GM12891 (cell line): Measurements from ENCODE around the gene PDCD1.

ENCODE experiments used
- DNase-seq: peaks from one replicate; pipeline ENCODE4 v3.0.0; 2011; ENCODE audit warnings: low spot score; ENCODE audit not compliant: insufficient read length
- FAIRE-seq: peaks from 2 replicates; lab custom pipeline; 2011; peaks lifted over from hg19 to GRCh38; lab: Jason Lieb, UNC
- PAX5 ChIP-seq: IDR thresholded peaks from 2 replicates; pipeline ENCODE4 v1.6.1; 2011; ENCODE audit warnings: low read length, moderate library complexity, mild to moderate bottlenecking; ENCODE audit not compliant: insufficient read depth, severe bottlenecking
- POLR2A ChIP-seq: IDR thresholded peaks from 2 replicates; pipeline ENCODE4 v1.6.1; 2011; ENCODE audit warnings: low read depth, low read length, control low read depth
- POLR2AphosphoS5 ChIP-seq: IDR thresholded peaks from 2 replicates; pipeline ENCODE4 v1.6.1; 2011; ENCODE audit warnings: low read depth, low read length, control low read depth
- POU2F2 ChIP-seq: IDR thresholded peaks from 2 replicates; pipeline ENCODE4 v1.6.1; 2011; ENCODE audit warnings: low read depth, mild to moderate bottlenecking, control low read depth, low read length, moderate library complexity
- SPI1 ChIP-seq: IDR thresholded peaks from 2 replicates; pipeline ENCODE4 v1.6.1; 2011; ENCODE audit warnings: low read depth, low read length, control low read depth
- TAF1 ChIP-seq: IDR thresholded peaks from 2 replicates; pipeline ENCODE4 v1.6.1; 2011; ENCODE audit warnings: low read depth, low read length, control low read depth

Gene PDCD1

DNA sequence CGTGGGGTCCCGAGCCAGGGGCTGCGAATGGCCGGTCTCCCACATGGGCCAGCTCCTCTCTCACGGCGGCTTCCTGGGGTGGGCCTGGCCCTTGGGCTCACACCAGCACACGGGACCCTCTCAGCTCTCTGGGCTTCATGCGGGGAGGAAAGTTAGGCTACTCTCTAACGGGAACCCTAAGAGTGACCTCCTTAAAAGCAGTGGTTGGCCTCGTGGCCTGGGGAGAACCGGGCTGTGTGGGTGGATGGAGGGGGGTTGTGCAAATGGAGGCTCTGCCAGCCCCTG is 36.7 kb upstream of the PDCD1 start:
- DNase-seq (no peak), FAIRE-seq (no peak)
- TF ChIP-seq SPI1 (no peak), TAF1 (no peak), POLR2A (no peak), POU2F2 (no peak), PAX5 (no peak), POLR2AphosphoS5 (no peak)

DNA sequence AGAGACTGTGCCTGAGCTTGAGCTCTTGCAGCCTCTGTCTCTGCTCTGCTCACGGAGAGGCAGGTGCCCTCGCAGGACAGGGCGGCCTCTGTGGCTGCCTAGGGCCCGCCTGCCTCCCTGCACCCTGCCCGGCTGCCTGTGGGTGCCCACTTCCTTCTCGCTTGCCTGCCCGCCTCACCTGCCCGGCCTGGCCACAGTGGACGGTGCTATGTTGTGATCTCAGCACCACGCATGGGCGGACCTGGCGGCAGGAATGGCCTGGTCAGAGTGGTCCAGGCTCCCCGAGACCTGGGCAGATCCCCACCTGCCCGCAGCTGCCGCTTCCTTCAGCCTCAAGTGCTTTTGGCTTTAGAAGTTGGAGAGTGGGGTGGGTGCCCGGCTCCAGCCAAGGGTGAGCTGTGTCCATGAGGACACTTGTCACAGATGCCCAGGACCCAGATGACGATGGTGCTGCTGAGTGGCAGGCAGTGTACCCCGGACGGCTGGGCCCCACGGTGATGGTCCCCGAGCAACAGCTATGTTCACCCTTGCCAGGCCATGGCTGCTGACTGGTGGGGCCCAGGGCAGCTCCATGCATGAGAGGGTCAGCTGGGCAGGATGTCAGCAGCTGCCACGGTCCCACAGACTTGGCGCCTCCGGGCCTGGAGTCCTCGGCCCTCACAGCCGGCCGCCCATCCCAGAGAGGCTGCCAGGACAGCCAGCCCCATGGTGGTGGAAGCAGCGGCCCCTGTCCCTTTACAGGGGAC is 36.2 kb upstream of the PDCD1 start:
- no peak for DNase-seq
- no peak for TF ChIP-seq POLR2A
- TF ChIP-seq PAX5 = no peak
- no peak for TF ChIP-seq TAF1
- no peak for TF ChIP-seq SPI1
- no peak for TF ChIP-seq POU2F2
- TF ChIP-seq POLR2AphosphoS5 = no peak
- no peak for FAIRE-seq

DNA sequence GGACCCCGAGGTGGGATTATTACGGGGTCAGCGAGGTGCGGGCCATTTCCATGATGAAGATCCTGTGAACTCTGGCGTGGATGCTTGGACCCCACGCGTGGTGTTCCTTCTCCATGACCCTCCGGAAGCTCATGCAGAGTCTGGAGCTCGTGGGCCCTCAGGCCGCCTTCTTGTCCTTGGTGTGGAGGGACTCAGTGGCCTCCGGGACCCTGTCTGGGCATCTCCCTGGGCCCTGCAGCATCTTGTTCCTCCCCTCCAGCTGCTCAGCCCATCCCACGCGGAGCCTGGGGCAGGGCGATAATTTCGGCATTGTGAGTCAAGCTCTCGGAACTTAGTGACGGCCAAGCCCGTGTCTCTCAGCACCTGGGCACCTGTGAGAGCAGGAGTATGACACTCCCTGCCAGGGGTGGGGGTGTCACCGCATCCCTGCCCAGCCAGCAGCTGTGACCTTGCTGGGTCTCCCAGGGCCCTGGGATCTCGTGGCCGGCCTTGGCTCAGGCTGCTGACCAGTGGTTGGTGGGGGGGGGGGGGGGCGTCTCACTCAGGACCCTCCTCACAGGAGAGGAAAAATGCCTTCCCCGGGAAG is 35.5 kb upstream of the PDCD1 start:
- no peak for DNase-seq
- FAIRE-seq = no peak
- TF ChIP-seq POU2F2 (no peak), PAX5 (no peak), SPI1 (no peak), POLR2AphosphoS5 (no peak), POLR2A (no peak), TAF1 (no peak)

DNA sequence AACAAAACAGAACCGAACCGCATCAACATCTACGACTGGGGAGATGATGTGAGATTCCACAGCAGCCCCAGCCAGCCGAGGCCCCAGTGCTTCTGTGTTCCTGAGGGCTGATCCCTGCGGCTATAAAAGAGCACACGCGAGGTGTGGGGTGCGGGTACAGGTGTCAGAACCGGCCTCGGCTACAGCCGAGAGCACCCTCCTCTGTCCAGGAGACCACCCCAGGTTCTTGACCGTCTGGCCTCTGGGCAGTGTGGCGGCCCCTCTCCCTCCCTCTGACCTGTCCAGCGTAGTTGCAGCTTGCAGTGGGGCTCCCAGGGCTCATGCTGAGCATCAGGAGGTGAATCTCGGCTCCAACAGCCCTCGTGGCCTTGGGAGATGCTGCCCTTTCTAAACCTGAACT is 34.6 kb upstream of the PDCD1 start:
- FAIRE-seq (no peak), DNase-seq (no peak)
- no peak for TF ChIP-seq POLR2A
- no peak for TF ChIP-seq PAX5
- no peak for TF ChIP-seq POLR2AphosphoS5
- no peak for TF ChIP-seq POU2F2
- TF ChIP-seq SPI1 = no peak
- no peak for TF ChIP-seq TAF1

DNA sequence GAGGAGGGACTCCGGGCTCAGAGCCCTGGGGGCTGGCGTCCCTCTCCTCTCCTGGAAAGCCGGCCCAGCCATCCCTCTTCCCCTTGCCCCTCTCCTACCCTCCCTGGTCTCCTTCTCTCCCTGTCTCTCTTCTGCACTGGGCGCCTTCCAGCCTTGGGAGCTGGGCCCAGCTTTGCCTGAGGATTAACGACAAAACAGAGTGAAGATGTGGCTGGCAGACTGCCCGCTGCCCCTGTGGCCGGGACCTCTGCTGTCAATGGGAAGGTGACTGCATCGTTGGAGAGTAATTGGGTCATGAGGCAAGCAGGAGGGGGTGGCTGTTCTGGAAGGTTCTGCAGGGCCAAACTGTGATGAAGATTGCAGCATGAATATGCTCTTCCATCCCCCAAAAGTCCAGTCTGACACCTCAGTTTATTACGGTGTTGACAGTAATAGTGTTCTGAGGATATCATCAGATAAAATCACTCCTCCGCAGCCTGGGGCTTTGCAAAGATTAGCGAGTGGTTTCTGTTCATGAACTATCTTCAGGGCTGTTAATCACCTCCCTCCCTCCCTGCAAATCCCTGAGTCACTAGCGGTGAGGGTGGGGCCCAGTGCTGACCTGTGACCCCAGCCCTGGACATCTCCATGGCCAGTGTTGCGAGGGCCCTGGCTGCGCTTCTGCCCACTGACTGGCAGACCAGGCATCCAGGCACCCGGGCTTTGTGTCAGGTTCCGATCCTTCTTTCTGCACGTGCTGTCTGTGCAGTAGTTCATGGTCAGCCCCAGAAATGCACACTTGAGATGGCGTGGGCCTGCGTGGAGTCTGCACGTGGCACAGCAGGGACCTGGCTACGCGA is 33.8 kb upstream of the PDCD1 start:
- no peak for FAIRE-seq
- no peak for DNase-seq
- TF ChIP-seq TAF1 (no peak), POU2F2 (no peak), POLR2A (no peak), POLR2AphosphoS5 (no peak), PAX5 (no peak), SPI1 (no peak)

DNA sequence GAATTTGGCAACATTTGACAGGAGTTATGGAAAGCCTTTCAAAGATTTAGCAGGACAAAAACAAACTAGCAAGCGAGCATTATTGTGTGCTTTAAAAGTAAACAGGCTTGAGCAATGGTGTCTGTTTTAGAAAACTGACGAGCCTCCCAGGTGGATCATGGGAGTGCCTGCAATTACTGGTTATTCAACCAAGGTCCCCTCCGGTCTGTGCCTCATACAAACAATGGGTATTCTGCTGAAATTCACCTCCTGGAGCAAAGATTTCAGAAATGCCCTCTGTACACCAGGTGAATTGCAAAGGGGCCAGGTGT is 33.2 kb upstream of the PDCD1 start:
- no peak for TF ChIP-seq TAF1
- TF ChIP-seq PAX5 = no peak
- no peak for TF ChIP-seq POLR2A
- TF ChIP-seq POLR2AphosphoS5 = no peak
- TF ChIP-seq POU2F2 = no peak
- no peak for TF ChIP-seq SPI1
- FAIRE-seq = no peak

DNA sequence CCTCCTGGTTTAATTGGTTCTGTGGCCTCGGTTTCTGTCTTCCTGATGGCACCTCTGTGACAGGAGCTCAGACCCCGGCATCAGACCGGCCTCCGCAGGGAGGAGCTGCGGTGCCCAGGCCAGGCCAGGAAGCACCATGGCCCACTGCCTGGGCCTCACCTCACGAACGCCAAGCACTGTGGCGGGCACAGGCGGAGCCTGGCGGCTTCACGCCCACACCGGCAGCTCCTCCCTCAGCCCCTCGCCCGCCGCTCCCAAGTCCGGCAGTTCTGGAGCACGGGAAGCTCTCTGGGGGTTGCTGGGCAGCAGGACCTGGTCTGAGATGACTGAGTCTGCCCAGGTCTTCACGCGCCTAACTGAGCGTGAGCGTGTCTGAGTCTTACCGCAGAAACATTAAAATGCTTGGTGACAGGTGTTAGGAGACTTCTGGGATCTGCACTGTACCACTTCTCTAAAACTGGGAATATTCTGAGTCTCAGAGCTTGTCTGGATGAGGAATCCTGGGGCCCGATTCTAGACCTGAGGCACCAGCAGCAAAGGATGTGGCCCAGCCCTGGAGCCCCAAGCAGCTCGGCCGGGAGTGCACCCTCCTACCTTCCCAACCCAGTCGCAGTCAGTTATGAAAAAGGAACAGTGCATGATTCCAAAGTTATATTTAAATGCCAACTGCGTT is 32.8 kb upstream of the PDCD1 start:
- FAIRE-seq (no peak), DNase-seq (no peak)
- TF ChIP-seq SPI1 (no peak), POU2F2 (no peak), POLR2AphosphoS5 (no peak), PAX5 (no peak), POLR2A (no peak), TAF1 (no peak)

More for the DNA sequence above, 33.2 kb upstream of the PDCD1 start:
- DNase-seq = no peak

DNA sequence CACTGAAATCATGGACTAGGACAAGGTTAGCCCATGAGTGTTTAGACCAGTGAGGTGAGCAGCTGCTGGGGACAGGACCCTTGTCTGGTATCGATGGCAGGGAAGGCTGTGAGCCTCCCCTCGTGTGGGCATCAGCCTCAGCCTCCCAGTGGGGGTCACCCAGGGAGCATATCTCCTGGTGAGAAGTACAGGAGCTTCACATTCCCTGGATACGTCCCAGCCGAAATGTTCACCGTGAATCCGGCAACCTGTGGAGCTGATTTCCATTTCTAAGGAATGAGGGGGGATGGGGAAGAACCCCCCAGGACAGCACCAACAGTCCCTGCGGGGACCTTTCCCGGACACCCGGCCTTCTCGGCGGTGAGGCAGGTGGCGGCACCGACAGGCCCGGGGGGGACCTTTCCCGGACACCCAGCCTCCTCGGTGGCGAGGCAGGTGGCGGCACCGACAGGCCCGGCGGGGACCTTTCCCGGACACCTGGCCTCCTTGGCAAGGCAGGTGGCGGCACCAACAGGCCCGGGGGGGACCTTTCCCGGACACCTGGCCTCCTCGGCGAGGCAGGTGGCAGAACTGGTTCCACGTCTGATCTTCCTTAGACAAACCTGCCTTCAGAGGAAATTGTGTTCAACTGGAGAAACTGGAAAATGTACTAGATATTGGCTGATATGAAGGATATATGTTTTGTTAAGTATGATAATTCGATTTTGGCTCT is 32.0 kb upstream of the PDCD1 start:
- no peak for TF ChIP-seq POLR2AphosphoS5
- no peak for TF ChIP-seq PAX5
- TF ChIP-seq POLR2A = no peak
- TF ChIP-seq TAF1 = no peak
- TF ChIP-seq SPI1 = no peak
- TF ChIP-seq POU2F2 = no peak
- DNase-seq = no peak
- FAIRE-seq = no peak

DNA sequence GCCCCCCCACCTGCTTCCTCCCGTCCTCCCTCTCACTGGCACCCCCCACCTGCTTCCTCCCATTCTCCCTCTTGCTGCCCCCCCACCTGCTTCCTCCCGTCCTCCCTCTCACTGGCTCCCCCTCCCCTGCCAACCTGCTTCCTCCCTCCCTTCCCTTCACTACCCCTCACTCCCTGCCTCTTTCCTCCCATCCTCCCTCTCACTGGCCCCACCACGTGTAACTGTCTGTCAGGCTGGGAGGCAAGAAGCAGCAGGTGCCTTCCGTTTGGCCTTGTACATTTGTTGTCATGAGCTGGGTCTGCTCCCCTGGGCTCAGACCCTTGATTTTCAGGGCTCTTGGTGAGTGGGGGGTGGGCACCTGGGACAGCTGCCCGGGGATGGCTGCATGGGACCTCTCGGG is 29.9 kb upstream of the PDCD1 start:
- DNase-seq = no peak
- TF ChIP-seq SPI1 (no peak), POLR2AphosphoS5 (no peak), POU2F2 (no peak), TAF1 (no peak), PAX5 (no peak), POLR2A (no peak)
- FAIRE-seq = no peak
